ENCODE measurements around the gene KLC3.

DNA sequence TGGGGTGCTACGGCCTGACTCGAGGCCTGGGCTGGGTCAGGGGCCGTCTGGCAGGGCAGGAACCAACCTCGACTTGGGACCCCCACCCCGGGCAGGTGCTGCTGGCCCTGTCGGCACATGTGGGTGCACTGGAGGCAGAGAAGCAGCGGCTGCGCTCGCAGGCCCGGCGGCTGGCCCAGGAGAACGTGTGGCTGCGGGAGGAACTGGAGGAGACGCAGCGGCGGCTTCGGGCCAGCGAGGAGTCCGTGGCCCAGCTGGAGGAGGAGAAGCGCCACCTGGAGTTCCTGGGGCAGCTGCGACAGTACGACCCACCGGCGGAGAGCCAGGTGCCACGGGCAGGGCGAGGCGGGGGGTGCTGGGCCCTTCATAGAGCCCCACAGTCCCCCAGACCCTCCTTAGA lies 5.9 kb downstream of the KLC3 start:
- TF ChIP-seq POLR2AphosphoS5 (IDR thresholded peaks at IDR 0.05; ENCODE audit: low read depth, low read length) (no peak), TAF1 (IDR thresholded peaks at IDR 0.05; ENCODE audit: borderline replicate concordance, insufficient read depth, low read length) (no peak), SIN3A (IDR thresholded peaks at IDR 0.05; ENCODE audit: borderline replicate concordance, insufficient read depth, low read length) (no peak), FOXP2 (optimal IDR thresholded peaks at IDR 0.05; ENCODE audit: borderline replicate concordance, extremely low read depth, extremely low read length, insufficient read depth) (no peak)
- TF ChIP-seq, protein P1, sequence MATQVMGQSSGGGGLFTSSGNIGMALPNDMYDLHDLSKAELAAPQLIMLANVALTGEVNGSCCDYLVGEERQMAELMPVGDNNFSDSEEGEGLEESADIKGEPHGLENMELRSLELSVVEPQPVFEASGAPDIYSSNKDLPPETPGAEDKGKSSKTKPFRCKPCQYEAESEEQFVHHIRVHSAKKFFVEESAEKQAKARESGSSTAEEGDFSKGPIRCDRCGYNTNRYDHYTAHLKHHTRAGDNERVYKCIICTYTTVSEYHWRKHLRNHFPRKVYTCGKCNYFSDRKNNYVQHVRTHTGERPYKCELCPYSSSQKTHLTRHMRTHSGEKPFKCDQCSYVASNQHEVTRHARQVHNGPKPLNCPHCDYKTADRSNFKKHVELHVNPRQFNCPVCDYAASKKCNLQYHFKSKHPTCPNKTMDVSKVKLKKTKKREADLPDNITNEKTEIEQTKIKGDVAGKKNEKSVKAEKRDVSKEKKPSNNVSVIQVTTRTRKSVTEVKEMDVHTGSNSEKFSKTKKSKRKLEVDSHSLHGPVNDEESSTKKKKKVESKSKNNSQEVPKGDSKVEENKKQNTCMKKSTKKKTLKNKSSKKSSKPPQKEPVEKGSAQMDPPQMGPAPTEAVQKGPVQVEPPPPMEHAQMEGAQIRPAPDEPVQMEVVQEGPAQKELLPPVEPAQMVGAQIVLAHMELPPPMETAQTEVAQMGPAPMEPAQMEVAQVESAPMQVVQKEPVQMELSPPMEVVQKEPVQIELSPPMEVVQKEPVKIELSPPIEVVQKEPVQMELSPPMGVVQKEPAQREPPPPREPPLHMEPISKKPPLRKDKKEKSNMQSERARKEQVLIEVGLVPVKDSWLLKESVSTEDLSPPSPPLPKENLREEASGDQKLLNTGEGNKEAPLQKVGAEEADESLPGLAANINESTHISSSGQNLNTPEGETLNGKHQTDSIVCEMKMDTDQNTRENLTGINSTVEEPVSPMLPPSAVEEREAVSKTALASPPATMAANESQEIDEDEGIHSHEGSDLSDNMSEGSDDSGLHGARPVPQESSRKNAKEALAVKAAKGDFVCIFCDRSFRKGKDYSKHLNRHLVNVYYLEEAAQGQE (IDR thresholded peaks at IDR 0.05; ENCODE audit: insufficient read depth in 1 of 2, low read depth in 2 of 2, low read length in 2 of 2): no peak

Measured in PFSK-1 (cell line).